Measurements from ENCODE around the gene GPR37L1. TPM values are rescaled to one million over a fixed set of nuclear protein-coding genes. Genes with fewer than 3 reads are reported as not detected.

The GPR37L1 gene, protein sequence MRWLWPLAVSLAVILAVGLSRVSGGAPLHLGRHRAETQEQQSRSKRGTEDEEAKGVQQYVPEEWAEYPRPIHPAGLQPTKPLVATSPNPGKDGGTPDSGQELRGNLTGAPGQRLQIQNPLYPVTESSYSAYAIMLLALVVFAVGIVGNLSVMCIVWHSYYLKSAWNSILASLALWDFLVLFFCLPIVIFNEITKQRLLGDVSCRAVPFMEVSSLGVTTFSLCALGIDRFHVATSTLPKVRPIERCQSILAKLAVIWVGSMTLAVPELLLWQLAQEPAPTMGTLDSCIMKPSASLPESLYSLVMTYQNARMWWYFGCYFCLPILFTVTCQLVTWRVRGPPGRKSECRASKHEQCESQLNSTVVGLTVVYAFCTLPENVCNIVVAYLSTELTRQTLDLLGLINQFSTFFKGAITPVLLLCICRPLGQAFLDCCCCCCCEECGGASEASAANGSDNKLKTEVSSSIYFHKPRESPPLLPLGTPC
- total RNA-seq (under 1 TPM in 1 of 2 donors, not detected in 1; 0.06 TPM), polyA plus RNA-seq (not detected)
- long read RNA-seq, donor 1: 0 reads
- long read RNA-seq, donor 2: 0 reads

DNA sequence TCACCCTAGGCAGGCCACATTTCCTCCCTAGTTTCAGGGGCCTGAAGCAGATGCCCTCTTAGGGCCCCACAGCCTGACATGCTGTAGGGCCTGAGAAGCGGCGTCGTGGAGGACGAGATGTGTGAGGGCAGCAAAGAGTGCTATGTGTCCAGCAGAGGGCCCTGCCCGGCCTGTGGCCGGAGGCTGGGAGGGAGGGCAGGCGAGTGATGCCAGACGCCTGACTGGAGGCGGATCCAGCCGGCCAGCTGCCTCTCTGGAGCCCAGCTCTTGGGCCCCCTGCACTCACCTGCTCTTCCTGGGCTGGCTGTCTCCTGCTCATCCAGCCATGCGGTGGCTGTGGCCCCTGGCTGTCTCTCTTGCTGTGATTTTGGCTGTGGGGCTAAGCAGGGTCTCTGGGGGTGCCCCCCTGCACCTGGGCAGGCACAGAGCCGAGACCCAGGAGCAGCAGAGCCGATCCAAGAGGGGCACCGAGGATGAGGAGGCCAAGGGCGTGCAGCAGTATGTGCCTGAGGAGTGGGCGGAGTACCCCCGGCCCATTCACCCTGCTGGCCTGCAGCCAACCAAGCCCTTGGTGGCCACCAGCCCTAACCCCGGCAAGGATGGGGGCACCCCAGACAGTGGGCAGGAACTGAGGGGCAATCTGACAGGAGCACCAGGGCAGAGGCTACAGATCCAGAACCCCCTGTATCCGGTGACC, at the start of gene GPR37L1:
Gene GPR37L1, plus strand, starts transcription at position 279 of the 697 bp plus-strand sequence. Its CDS starts 47 bp downstream, at position 326.
- no peak within 1 kb of the TSS for H3K27ac ChIP-seq (ENCODE audit: low read depth in 1 of 2, low read length in 2 of 2)
- intact Hi-C loops (cut with DNase I): no loop called here
- WGBS, 2 donors: 42 to 45% methylated on average over 18 to 19 of the region's 19 CpGs

DNA sequence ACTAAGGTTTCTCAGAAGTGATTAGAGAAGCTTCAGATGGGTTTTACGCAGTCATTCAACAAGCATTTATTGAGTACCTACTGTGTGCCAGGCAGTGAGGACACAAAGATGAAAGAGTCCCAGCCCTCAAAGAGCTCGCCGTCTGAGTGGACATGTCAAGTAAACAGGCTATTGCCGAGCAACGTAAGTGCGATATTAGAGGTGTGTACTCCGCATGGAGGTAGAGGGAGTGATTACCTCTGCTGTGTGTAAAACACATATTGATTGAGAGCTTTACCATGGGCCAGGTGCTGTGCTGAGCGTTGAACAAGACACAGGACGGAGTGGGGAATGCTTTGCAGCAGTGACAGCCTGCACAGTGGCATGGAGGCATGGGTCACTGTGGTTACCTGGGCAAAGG, 49.5 kb upstream of the GPR37L1 start:
- Histone ChIP-seq H3K9me3 (ENCODE audit: control insufficient read depth, low read length) (no peaks in the 10 kb centered on the region), H3K27me3 (ENCODE audit: control insufficient read depth in 1 of 2, insufficient read depth in 2 of 2, low read length in 1 of 2) (no peaks in the 10 kb centered on the region), H3K4me3 (ENCODE audit: low read length in 2 of 2) (no peak overlapping the region), H3K4me1 (ENCODE audit: control insufficient read depth in 1 of 2, insufficient read depth in 2 of 2, low read length in 2 of 2) (no peaks in the 10 kb centered on the region), H3K27ac (ENCODE audit: low read depth in 1 of 2, low read length in 2 of 2) (no peak overlapping the region), H3K36me3 (ENCODE audit: control insufficient read depth in 1 of 2, insufficient read depth in 2 of 2, low read length in 1 of 2) (no peaks in the 10 kb centered on the region)
- no peak for ATAC-seq (ENCODE audit: low FRiP score)
- no peak for DNase-seq
- 97 to 99% methylated on average over 9 of the region's 9 CpGs for WGBS, 2 donors
- intact Hi-C loops (cut with DNase I): no loop called here

More for the DNA sequence above, at the start of gene GPR37L1:
- peak; percentile 70 for ATAC-seq (ENCODE audit: low FRiP score)
- Histone ChIP-seq H3K27me3 (ENCODE audit: control insufficient read depth in 1 of 2, insufficient read depth in 2 of 2, low read length in 1 of 2) (no peaks in the 10 kb centered on the region), H3K36me3 (ENCODE audit: control insufficient read depth in 1 of 2, insufficient read depth in 2 of 2, low read length in 1 of 2) (no peaks in the 10 kb centered on the region), H3K9me3 (ENCODE audit: control insufficient read depth, low read length) (no peaks in the 10 kb centered on the region), H3K4me1 (ENCODE audit: control insufficient read depth in 1 of 2, insufficient read depth in 2 of 2, low read length in 2 of 2) (no peaks in the 10 kb centered on the region), H3K4me3 (ENCODE audit: low read length in 2 of 2) (no peak within 1 kb of the TSS)
- peak in 1 of 2 donors; percentile 87 for DNase-seq

DNA sequence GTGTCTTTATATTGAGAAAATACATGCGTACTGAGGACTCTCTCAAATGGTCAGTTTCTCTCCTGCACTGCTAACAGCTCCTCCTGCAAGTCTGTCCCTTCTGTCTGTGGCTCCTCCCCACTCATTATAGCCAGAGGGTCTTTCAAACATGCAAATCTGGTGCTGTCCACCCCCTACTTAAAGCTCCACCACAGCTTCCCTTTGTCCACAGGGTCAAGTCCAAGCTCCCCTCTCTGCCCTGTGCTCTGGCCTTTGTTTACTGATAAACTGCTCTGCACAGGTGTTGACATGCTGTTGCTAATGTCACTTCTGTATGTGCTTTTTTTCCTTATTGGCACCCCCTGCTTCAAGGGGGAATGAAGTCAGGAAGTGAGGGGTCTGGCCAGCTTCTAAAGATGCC, 47.7 kb upstream of the GPR37L1 start:
- DNase-seq (no peak), ATAC-seq (ENCODE audit: low FRiP score) (peak; percentile 6)
- H3K36me3 ChIP-seq (ENCODE audit: control insufficient read depth in 1 of 2, insufficient read depth in 2 of 2, low read length in 1 of 2): no peaks in the 10 kb centered on the region
- intact Hi-C loops (cut with DNase I): no loop called here
- H3K27ac ChIP-seq (ENCODE audit: low read depth in 1 of 2, low read length in 2 of 2): no peak overlapping the region
- WGBS, 2 donors: 93 to 94% methylated on average over 1 of the region's 1 CpG
- no peaks in the 10 kb centered on the region for H3K27me3 ChIP-seq (ENCODE audit: control insufficient read depth in 1 of 2, insufficient read depth in 2 of 2, low read length in 1 of 2)
- no peaks in the 10 kb centered on the region for H3K9me3 ChIP-seq (ENCODE audit: control insufficient read depth, low read length)
- H3K4me3 ChIP-seq (ENCODE audit: low read length in 2 of 2): no peak overlapping the region
- no peaks in the 10 kb centered on the region for H3K4me1 ChIP-seq (ENCODE audit: control insufficient read depth in 1 of 2, insufficient read depth in 2 of 2, low read length in 2 of 2)

DNA sequence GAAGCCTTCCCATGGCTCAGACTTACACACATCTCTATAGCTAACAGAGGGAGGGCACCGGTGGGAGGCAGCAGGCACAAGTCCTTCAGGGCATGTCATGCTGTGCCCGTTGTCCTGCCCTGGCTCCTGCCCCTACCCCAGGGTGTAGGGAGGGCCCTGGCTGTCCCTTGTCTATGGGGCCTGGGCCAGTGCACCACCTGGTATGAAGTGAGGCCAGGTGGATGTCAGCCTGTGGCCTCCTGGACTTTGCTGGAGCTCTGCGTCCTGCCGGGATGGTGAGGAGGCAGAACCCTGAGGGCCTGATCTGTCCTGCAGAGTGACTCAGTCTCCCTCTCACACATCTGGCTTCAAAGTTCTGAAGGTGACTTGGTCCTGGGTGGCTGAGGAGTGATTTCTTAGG, 47.3 kb upstream of the GPR37L1 start:
- Histone ChIP-seq H3K27me3 (ENCODE audit: control insufficient read depth in 1 of 2, insufficient read depth in 2 of 2, low read length in 1 of 2) (no peaks in the 10 kb centered on the region), H3K36me3 (ENCODE audit: control insufficient read depth in 1 of 2, insufficient read depth in 2 of 2, low read length in 1 of 2) (no peaks in the 10 kb centered on the region), H3K4me3 (ENCODE audit: low read length in 2 of 2) (no peak overlapping the region), H3K9me3 (ENCODE audit: control insufficient read depth, low read length) (no peaks in the 10 kb centered on the region), H3K27ac (ENCODE audit: low read depth in 1 of 2, low read length in 2 of 2) (no peak overlapping the region), H3K4me1 (ENCODE audit: control insufficient read depth in 1 of 2, insufficient read depth in 2 of 2, low read length in 2 of 2) (no peaks in the 10 kb centered on the region)
- no peak for DNase-seq
- intact Hi-C loops (cut with DNase I): no loop called here
- 75 to 84% methylated on average over 4 of the region's 4 CpGs for WGBS, 2 donors
- ATAC-seq (ENCODE audit: low FRiP score): peak; percentile 10

DNA sequence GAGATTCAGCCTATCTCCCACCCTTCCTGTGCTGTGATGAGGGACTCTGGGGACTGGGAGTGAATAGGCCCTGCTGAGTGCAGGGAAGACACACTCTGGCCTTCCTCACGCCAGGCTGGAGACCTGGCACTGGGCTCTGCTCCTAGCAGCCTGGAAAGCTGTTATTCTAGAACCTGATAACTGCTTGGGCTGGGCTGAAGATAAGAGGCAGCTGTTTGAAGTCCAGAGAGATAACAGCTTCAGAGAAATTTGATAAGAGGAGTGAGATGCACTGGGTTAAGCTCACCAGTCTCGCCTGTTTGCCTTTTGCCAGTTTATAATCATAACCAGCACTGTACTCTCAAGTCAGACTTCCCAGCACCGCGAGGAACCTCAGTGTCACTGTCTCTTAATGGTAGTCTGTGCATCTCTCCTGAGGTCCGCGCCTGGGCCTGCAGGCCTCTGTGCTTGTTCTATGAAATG, 46.6 kb upstream of the GPR37L1 start:
- no peaks in the 10 kb centered on the region for H3K36me3 ChIP-seq (ENCODE audit: control insufficient read depth in 1 of 2, insufficient read depth in 2 of 2, low read length in 1 of 2)
- H3K27ac ChIP-seq (ENCODE audit: low read depth in 1 of 2, low read length in 2 of 2): no peak overlapping the region
- intact Hi-C loops (cut with DNase I): no loop called here
- no peaks in the 10 kb centered on the region for H3K9me3 ChIP-seq (ENCODE audit: control insufficient read depth, low read length)
- WGBS, 2 donors: 68 to 83% methylated on average over 6 of the region's 6 CpGs
- DNase-seq (no peak), ATAC-seq (ENCODE audit: low FRiP score) (no peak)
- H3K4me1 ChIP-seq (ENCODE audit: control insufficient read depth in 1 of 2, insufficient read depth in 2 of 2, low read length in 2 of 2): no peaks in the 10 kb centered on the region
- H3K4me3 ChIP-seq (ENCODE audit: low read length in 2 of 2): no peak overlapping the region
- no peaks in the 10 kb centered on the region for H3K27me3 ChIP-seq (ENCODE audit: control insufficient read depth in 1 of 2, insufficient read depth in 2 of 2, low read length in 1 of 2)

DNA sequence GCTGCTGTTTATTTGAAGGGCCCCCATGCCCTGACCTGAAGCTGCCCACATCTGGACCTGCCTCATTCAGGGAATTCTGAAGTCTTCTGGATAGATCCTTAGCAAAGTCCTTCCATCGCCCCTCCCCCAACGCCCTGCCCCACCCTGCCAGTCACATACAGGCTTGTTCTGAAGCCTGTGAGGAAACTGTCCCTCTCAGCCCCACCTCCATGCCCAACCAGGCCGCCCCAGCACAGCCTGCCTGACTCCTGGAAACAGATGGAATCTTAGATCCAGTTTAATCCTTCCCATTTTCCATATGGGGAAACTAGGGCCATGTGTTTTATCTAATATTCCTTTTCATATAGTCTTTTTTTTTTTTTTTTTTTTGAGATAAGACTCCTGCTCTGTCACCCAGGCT, 44.5 kb upstream of the GPR37L1 start:
- ATAC-seq (ENCODE audit: low FRiP score): no peak
- DNase-seq: no peak

DNA sequence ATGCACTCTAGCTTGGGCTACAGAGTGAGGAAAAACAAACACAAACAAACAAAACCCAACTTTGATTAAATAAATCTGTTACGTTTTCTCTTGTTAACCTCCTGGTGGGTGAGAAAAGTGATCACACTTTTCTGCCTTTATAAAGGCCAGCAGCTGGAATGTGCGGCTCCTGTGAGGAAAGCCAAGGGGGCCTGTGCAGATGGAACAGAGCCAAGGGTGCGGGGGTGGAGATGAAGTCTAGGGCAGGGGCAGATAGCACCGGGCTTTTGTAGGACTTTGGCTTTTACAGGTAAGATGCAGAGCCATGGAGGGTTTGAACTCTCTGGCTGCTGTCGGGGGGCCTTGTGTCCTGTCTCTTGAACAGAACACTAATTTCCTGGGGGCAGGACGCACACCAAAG, 40.7 kb upstream of the GPR37L1 start:
- 72 to 74% methylated on average over 6 of the region's 6 CpGs for WGBS, 2 donors
- no peaks in the 10 kb centered on the region for H3K36me3 ChIP-seq (ENCODE audit: control insufficient read depth in 1 of 2, insufficient read depth in 2 of 2, low read length in 1 of 2)

More for the DNA sequence above, 44.5 kb upstream of the GPR37L1 start:
- 89 to 91% methylated on average over 3 of the region's 3 CpGs for WGBS, 2 donors
- Histone ChIP-seq H3K4me3 (ENCODE audit: low read length in 2 of 2) (no peak overlapping the region), H3K27ac (ENCODE audit: low read depth in 1 of 2, low read length in 2 of 2) (no peak overlapping the region), H3K4me1 (ENCODE audit: control insufficient read depth in 1 of 2, insufficient read depth in 2 of 2, low read length in 2 of 2) (no peaks in the 10 kb centered on the region), H3K27me3 (ENCODE audit: control insufficient read depth in 1 of 2, insufficient read depth in 2 of 2, low read length in 1 of 2) (no peaks in the 10 kb centered on the region), H3K36me3 (ENCODE audit: control insufficient read depth in 1 of 2, insufficient read depth in 2 of 2, low read length in 1 of 2) (no peaks in the 10 kb centered on the region), H3K9me3 (ENCODE audit: control insufficient read depth, low read length) (no peaks in the 10 kb centered on the region)
- intact Hi-C loops (cut with DNase I): no loop called here

DNA sequence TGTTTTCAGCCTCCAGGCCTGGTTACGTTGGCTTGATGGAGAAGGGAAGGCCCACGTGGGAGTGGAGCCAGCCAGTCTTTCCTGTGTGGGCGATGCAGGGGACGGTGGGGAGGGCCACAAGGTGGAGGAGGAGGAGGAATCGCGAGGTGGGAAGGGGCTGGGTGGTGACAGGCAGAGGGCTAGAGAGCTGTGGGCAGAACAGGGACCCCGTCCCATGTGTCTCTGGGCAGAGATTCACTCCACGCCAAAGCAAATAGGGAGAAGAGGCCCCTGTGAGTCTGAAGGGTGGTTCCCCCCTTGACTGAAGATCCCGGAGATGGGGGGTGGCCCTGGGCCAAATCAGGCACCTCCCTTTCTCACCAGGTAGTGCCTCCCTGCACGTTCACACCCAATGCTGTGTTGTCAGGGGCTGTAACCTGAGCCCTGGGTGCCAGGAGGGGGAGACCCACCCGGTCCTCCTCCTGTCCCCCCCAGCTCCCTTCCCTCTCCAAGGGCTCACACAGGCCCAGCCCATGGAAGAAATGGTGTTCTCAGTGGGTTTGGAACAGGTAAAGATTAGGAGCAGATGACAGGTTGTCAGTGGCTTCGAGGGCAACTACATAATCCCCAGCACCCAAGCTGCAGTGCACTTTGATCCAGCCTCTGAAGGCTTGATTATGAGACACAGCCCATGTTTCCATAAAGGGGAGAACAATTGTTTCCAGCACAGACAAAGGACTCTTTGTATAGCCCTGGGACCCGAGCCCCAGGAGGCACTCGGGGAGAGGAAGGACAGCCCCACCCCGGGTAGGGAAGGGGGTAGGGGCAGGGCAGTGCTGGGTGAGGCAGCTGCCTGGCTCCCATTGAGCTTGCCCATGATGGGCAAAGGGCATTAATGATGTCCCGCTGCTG, 37.7 kb upstream of the GPR37L1 start:
- no peaks in the 10 kb centered on the region for H3K27me3 ChIP-seq (ENCODE audit: control insufficient read depth in 1 of 2, insufficient read depth in 2 of 2, low read length in 1 of 2)
- no peaks in the 10 kb centered on the region for H3K9me3 ChIP-seq (ENCODE audit: control insufficient read depth, low read length)
- WGBS, 2 donors: 68 to 71% methylated on average over 16 of the region's 16 CpGs
- no peaks in the 10 kb centered on the region for H3K4me1 ChIP-seq (ENCODE audit: control insufficient read depth in 1 of 2, insufficient read depth in 2 of 2, low read length in 2 of 2)
- intact Hi-C loops (cut with DNase I): no loop called here
- no peak for DNase-seq
- peak; percentile 12 for ATAC-seq (ENCODE audit: low FRiP score)
- no peaks in the 10 kb centered on the region for H3K36me3 ChIP-seq (ENCODE audit: control insufficient read depth in 1 of 2, insufficient read depth in 2 of 2, low read length in 1 of 2)
- H3K4me3 ChIP-seq (ENCODE audit: low read length in 2 of 2): no peak overlapping the region
- H3K27ac ChIP-seq (ENCODE audit: low read depth in 1 of 2, low read length in 2 of 2): no peak overlapping the region

More for the DNA sequence above, 40.7 kb upstream of the GPR37L1 start:
- intact Hi-C loops (cut with DNase I): no loop called here
- Histone ChIP-seq H3K27ac (ENCODE audit: low read depth in 1 of 2, low read length in 2 of 2) (no peak overlapping the region), H3K4me3 (ENCODE audit: low read length in 2 of 2) (no peak overlapping the region), H3K27me3 (ENCODE audit: control insufficient read depth in 1 of 2, insufficient read depth in 2 of 2, low read length in 1 of 2) (no peaks in the 10 kb centered on the region), H3K9me3 (ENCODE audit: control insufficient read depth, low read length) (no peaks in the 10 kb centered on the region), H3K4me1 (ENCODE audit: control insufficient read depth in 1 of 2, insufficient read depth in 2 of 2, low read length in 2 of 2) (no peaks in the 10 kb centered on the region)
- DNase-seq: no peak
- no peak for ATAC-seq (ENCODE audit: low FRiP score)
